ENCODE data around the gene ATP6V0B.

DNA sequence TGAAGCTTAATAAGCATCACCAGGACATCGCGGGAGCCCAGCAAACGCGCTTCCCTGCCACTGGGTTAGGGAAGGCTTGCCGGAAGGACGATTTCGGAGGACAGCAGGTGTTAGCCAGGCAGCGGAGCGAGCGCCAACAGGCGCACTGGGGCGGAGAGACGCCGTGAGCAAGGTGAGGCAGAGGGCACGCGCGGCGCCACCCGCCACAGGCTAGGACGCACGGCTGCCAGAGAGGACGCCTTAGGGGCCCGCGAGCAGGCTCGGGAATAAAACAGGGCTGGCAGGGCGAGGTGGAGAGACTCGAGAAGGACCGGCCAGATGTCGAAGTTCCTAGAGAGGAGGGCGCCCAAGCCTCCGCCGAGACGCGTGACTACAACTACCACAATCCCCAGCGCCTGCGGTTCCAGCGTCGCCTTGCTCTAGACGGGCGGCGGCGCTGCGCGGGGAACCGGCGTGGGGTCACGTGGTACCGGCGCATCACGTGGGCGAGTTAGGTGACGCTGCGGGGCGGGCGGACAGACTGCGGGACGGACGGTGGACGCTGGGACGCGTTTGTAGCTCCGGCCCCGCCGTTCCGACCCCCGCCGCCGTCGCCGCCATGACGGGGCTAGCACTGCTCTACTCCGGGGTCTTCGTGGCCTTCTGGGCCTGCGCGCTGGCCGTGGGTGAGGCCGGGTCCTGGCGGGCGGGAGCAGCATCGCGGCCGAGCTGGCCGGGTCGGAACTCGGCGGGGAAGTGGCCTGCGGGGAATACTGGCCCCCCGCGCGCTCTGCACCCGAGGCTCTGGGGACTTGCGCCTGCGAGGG, at the start of gene ATP6V0B:
- TF ChIP-seq POLR2A (IDR thresholded peaks at IDR 0.05) = peak in 1 of 2 donors; percentile 78
- TF ChIP-seq, protein P1, sequence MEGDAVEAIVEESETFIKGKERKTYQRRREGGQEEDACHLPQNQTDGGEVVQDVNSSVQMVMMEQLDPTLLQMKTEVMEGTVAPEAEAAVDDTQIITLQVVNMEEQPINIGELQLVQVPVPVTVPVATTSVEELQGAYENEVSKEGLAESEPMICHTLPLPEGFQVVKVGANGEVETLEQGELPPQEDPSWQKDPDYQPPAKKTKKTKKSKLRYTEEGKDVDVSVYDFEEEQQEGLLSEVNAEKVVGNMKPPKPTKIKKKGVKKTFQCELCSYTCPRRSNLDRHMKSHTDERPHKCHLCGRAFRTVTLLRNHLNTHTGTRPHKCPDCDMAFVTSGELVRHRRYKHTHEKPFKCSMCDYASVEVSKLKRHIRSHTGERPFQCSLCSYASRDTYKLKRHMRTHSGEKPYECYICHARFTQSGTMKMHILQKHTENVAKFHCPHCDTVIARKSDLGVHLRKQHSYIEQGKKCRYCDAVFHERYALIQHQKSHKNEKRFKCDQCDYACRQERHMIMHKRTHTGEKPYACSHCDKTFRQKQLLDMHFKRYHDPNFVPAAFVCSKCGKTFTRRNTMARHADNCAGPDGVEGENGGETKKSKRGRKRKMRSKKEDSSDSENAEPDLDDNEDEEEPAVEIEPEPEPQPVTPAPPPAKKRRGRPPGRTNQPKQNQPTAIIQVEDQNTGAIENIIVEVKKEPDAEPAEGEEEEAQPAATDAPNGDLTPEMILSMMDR (IDR thresholded peaks at IDR 0.05) = no peak

All from lower leg skin (tissue), 3 donors.